ENCODE measurements around the gene RCAN2.

- no peak for TF ChIP-seq CTCF (IDR thresholded peaks at IDR 0.05)
- TF ChIP-seq EZH2 (IDR thresholded peaks at IDR 0.05), result no peak
Measured at GRCh38 chr6:46271107-46271506, 220.1 kb downstream of the RCAN2 start.
